CD4-positive, alpha-beta T cell treated with Interferon alpha-2 for 1 hour (primary cell): ENCODE measurements around the gene PDE1A.

Experiments
- DNase-seq, 2 donors: peaks; one replicate each; pipeline ENCODE4 v3.0.0-alpha.2; 2020 to 2022

Gene PDE1A

DNA sequence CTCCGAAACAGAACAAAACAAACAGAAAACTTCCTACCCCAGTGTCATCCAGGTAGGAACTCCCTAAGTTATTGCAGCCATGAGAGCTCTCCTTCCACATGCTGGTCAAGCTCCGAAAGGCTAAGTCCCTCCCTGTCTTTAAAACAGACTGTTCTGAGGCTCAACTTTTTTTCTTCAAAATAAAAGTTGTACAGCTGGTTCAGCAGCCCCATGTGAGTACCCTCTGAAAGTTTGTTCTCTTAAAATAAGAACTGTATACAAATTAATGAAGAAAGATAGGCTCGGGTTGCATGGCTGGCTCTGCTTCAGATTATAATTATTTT is at the start of gene PDE1A:
TSS of gene PDE1A (minus strand) at position 119 of the 323 bp plus-strand sequence.
- DNase-seq = no peak

DNA sequence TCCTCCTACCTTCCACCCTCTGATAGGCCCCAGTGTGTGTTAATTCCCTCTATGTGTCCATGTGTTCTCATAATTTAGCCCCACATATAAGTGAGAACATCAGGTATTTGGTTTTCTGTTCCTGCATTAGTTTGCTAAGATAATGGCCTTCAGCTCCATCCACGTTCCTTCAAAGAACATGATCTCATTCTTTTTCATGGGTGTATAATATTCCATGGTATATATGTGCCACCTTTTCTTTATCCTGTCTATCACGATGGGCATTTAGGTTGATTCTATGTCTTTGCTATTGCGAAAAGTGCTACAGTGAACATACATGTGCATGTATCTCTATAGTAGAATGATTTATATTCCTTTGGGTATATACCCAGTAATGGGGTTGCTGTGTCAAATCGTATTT is 46.8 kb upstream of the PDE1A start:
- no peak for DNase-seq

DNA sequence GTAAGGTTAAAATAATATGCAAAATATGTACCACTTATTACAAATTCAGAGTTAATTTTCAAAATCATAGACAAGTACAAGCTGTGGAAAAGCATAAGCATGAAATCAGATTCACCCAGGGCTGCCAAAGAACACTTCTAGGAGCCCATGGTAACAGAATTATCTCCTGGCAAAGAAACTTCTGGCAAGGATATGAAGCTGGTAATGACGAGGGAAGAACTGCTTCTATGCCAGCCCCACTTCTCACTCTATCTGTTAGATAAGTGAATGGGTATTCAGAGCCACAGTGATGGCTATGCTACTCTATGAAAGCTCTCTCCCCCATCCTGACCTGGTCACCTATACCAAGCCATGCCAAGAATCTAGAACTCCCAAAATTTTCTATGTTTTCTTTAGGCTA is 36.9 kb upstream of the PDE1A start:
- DNase-seq = no peak

DNA sequence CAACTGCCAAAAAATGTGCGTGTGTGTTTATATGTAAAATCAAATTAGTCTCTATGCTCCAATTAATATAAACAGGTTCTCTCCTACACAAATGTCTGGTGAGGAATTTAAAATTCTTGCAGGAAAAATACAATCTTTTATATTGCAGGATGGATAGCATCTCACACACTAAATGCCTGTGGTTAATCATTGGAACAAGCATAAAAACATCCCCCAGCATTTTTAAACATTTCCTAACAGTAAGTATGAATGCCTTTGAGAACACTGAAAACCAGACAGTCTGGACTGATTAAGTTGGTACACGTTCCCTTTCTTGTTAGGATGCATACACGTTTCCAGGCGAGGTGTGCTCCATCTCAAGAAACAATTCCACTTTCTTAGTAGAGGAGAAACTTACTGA is 29.9 kb upstream of the PDE1A start:
- DNase-seq = no peak

DNA sequence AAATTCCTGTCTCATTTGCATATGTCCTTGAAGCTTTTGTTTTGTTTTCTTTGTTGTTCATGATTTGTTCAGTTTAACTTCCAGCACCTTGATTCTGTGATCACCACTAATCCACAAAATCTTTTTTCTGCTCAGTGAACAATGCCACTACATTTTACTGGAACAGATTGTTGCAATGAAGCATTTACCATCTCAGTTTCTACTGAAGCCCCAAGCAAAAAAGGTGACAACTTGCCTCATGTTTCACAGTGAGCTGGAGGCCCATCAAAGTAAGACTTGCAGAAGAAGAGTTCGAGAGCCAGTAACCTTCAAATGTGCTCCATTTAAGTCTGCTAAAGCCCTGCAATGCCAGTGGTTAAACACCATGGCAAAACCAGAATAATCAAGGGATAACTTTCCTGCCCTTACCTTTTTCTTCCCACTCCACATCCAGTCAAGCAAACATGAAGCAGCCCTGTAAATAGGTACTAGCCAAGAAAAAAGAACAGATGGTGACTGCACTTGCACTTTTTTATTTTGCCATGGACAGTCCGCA is 25.7 kb upstream of the PDE1A start:
- no peak for DNase-seq

DNA sequence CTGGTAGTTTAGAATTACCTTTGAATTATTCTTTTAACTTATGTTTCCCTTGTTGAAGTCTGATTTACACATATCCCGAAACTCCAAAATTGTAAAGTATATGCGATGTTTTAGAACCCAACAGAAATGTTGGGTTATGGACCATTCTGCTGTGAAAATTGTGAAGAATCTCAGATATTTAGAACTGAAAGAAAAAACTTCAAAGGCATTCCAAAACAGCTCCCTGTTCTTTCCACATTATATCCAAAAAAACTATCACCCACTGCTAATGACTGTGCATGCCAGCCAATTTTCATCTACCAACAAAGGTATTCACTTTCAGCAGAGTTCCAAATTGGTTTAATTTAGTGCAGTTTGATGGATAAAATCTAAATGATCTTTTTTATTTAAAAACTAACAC is 21.5 kb upstream of the PDE1A start:
- DNase-seq = no peak

DNA sequence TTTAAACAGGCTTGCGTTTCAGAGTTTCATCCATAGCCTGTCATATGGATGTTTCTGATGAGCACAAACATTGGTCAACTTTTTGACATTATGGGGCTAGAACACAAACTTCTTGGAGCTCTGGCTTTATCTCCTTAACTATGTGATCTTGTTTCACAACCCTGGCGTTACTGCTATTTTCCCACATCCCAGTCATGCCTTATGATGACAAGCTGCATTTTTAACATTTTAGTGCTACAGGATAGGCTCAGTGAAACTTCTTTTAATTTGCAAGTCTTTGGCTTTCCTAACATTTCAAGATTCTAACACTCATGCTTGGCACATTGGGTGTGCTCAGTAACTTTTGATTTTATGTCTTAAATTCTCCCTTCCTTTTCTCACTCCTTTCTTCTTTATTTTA is 21.0 kb upstream of the PDE1A start:
- DNase-seq = no peak

DNA sequence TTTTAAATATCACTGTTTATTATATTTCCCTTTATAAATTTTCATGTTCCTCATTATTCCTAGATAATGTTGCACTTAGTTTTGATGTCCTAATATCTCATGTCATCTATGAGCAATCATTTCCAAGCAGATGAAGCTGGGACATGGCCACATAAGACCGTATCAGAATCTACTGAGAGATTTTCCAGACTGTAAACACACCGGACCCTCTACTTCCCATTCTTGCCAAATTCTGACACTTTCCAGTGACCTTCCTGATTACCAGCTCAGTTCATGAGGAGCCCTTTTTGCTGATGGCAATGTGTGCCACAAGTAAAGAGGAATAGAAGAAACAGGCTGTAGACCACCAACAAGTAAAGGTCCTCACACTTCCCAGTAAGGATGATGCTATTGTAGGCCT is 20.3 kb upstream of the PDE1A start:
- no peak for DNase-seq

DNA sequence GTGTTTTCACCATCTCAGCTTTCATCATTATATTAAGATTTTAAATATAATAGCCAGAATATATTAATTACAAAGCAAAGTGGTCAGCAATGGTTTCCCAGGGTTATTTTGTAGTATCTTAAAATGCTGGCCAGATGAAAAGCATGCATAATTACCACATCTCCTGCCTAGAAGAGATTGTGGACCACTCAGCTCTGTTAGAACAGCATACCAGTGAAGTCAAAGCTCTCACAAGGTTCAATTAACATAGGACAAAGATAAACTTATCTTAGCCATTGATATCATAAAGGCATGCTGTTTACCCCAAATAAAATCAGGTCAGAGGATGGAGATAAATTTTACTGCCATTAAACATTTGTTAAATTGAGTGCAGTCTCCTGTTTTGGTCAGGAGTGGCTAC is 19.3 kb upstream of the PDE1A start:
- DNase-seq = no peak

DNA sequence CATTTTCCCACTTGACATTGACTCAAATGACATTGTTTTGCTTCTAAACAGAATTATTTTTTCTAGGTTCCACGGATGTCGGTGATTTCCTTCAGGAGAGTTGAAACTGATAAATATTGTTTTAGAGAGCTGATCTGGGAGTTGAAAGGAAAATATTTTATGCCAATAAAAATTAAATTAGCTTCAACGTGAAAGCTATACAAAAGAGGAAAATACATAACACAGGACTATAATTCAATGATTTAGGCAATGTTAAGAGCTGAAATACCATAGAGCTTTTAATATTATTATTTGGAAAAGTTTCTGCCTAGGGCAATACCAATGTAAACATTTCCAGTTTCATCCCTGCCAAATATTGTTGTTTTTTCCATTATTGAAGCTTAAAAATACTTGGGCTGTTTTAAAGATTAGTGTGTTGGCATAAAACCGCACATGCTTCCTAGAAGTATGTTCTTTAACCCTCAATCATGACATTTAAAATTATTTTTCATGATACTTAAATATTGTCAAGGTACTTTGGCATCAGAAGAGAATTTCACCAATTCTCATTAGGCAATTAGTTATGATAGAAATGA is 18.6 kb upstream of the PDE1A start:
- no peak for DNase-seq

DNA sequence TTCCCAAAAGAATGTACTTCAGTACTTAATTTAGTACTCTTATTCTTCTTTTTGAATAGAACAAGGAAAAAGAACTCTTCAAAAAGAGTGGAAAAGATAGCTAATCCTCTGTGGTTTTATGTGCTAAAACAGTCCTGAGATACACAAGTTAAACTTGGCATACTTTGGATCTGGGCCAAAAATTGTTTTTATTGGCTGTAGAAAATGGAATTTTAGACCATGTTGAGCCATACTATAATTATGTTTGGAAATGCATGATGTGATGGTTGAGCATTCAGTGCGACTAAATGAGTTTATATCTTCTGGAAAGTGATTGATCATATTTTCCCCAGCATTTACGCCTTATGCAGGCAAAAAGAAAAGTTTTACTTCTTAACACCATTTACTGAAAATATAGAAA is 18.0 kb upstream of the PDE1A start:
- no peak for DNase-seq

DNA sequence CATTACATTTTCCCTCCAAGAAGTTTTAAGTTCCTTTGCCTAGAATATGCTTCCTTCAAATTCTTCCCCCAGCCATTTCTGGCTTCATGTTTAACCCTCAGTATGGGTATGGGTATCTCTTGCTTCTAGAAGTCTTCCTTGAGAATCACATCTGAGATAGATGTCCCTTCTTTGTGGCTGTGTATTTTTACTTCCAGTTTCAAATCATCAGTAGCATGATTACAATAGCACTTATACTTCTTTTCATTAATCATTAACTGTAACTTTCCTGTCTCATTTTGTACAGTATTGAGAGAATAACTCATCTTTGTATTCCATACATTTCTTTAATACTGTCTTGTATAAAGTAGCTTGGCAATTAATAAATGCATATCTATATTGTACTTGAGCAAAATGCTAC is 17.3 kb upstream of the PDE1A start:
- DNase-seq = no peak

DNA sequence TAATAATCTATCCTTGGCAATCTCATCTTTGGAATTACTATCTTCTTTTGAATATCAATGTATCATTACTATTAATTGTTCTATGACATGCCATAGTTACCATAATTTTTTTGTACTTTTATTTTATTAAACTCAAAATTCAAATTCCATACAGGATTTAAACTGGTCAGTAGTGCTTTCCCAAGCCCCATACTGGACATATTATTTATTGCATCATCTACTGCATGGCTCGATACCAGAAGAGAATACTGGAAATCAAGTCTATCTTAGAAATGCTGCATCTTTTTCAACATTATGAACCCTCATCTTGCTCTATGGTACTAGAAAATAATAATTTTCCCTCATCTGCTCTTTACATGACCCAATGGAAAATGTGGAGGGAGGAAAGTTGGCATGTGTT is 9.4 kb upstream of the PDE1A start:
- DNase-seq = no peak

DNA sequence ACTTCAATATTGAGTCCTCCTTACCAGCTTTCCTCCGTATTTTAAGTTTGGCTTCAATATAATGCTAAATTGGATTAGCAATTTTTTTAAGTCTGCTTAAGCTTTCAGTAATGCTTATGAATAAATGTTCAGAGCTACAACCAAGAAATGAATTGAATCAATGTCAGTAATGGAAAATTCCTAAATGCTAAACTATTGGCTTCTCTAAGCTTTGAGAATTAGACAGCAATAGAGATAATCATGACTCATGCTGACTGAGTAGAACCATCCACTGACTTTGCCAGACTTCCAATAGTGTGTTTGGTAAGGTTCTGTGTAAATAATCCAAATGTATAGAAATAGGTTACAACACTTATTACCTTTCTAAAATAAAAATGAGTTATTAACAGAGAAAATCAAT is 8.9 kb upstream of the PDE1A start:
- DNase-seq = no peak

DNA sequence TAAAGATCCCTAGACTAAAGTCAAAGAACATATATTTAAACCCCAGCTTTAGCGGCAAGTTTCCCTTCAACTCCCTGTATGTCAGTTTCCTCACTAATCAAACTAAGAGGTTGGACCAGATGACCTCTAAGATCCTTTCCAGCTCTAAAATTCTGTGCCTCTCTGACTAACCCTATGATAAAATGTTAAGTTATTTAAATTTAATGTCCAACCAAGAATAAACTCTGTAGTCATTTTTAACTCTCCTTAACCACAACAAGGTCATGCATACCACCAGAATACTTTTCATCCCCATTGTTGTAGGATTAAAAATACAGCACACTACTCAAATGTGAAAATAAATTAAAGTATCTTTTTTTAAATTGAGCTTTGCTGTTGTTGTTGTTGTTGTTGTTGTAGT is 5.2 kb upstream of the PDE1A start:
- DNase-seq = no peak

DNA sequence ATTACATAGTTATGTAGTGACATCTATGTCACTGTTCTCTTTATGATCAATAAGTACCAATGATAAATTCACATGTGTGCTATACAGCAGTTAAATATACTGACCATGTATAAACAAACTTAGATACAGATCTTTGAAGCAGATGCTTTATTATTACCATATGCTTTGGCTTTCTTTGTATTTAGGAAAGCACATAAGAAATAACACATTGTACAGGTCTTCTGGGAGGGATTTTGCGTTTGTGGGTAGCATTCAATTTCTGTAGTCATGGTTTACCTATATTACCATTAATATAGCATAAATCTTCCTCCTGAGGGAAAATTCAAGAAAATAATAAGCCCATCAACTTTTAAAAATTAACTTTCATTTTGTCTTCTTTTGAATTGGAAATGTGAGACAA is 1.6 kb upstream of the PDE1A start:
- DNase-seq = no peak

DNA sequence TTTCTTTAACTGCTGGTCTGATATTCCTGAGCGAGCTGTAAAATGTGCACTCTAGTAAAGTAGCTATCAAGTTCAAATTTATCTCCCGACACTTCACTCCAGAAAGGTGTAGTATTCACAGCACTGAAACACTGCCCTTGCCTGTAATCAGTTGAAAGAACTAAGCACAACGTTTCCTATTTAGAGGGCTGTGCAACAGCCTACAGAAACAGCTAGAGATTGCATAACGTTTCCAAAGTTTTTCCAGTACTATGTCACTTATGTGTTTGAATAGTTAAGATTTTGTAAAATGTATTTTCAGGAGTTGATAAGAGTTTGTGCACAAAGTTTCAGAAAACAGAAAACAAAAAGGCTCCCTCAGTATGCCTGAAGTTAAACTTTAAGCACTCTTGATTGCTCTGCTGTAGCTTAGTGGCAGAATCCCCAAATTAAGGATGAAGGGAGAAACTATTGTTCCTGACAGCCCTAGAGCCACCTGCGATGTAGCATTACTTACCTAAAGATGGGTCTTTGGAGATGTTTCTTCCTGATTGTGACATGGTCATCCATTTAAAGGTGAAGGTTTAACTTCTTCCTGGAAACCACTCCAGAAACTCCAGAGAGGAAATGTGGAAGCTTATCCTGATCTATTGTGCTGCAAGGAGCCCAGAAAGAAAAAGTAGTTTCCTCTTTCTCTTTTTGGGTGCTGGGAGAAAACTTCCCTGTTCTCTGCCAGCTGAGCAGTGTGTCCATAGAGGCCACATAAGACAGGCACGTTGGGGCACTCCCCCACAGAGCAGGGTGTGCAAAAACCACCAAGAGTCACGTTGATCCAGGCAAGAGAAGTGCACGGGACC is 536 bp downstream of the PDE1A start:
- DNase-seq = no peak

DNA sequence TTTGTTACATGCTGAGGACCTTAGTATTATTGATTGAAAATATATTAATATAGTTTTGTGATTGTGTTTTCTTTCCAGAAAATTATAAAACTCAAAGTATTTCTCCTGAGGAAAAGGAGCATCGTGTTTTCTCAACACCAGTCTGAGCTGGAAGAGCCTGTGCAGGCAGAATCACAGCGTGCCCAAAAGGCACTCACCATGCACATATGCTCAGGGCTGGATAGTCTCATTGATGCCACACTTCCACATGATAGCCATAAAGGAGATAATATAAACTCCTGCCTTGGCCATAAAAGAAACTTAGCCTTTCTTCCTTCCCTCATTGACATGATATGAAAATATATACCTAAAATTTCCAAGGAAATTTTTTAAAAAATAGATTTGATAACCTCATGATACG is 4.0 kb downstream of the PDE1A start:
- no peak for DNase-seq

DNA sequence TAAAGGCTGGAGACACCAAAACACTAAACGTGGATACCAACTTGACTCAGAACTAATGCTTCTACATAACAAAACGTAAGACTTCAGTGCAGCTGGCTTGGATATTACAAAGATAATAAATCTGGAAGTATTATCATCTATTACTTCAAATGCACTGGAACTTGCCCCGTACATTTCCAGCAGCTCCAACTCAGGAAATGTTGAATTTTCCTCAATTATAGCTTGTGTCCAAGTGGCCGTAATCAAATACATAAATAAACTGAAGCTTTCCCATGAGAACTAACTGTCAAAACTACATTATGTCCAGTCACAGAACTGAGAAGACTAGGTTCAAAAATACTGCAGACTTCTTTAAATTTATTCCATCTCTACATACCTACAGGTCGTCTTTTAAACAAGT is 6.2 kb downstream of the PDE1A start:
- no peak for DNase-seq

DNA sequence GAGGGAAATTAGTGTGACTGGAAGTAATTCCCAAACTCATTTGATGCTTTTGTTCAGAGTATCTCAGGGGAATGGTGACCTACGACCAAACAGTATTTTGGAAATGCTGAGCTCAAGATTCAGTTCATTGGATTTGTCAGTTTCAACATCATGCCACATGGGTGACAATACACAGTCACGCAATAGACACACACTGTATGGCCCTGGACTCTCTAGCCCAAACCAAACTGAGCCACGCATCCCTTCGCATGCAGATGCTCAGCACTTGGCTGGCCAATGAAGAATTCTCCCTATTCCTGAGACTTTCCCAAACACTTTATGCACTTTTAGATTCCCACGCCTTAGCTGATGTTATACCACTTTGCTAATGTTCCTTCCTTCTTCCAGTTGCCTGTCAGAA is 10.0 kb downstream of the PDE1A start:
- no peak for DNase-seq

DNA sequence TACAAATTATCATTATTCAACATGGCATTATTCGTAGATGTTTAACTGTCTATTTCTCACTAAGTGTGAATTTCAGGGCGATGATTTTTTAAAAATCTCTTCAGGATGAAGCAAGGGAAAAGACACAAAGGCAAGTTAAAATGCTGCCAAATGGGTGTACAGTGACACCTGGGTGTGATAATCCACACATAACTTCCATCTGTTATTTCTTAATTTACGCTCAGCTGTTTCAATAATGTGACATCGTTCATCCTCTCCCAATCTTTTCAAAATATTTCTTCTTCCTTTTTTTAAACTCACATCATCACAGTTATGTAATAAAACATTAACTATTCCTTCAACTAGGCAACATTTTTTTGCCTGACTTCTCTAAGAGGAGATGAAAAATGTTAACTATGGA is 10.6 kb downstream of the PDE1A start:
- DNase-seq = no peak

DNA sequence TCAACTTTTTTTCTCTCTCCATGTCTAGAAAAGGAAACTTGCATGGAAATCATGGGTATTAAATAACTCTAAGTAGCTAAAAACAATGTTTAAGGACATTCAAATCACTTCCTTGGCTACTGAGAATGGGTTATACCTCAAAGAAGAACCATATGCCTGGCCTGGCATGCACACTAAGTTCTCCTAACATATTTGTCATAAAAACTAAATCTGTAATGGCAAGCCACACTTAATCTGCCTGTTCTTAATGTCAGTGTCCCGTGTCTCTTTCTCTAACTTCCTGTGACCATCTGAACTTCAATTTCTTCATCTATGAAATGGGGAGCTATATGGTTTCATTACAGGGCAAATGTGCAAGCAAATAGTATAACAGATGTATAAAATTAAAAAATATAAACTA is 11.1 kb downstream of the PDE1A start:
- no peak for DNase-seq

DNA sequence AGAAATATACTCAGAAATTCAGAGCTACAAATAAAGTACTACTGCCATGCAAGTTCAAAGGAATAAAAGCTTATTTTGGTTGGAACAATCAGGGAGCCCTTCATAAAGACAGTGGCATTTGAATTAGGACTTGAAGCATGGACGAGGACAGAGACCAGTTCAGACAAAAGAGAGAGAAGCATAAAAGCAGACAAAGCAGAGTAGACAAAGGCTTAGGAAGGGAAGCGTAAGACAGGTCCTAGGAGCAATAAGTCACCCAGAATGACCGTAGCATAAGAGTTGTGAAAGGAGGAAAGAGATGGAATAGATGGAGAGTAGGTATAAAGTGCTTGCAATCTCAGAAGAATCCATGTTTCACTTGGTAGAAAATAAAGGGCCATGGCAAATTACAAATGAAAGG is 14.0 kb downstream of the PDE1A start:
- DNase-seq = no peak

DNA sequence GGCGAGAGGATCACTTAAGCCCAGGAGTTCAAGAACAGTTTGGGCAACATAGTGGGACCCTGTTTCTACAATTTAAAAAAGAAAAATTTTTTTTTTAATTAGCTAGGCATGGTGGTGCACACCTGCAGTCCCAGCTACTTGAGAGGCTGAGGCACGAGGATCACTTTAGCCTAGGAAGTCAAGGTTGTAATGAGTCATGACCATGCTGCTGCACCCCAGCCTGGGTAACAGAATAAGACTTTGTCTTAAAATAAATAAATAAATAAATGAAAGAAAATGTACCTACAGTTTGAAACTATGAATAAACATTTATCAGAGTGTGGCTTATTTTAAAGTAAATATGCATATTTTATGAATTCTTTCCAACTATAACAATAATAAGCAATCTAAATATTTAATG is 16.7 kb downstream of the PDE1A start:
- DNase-seq = no peak

DNA sequence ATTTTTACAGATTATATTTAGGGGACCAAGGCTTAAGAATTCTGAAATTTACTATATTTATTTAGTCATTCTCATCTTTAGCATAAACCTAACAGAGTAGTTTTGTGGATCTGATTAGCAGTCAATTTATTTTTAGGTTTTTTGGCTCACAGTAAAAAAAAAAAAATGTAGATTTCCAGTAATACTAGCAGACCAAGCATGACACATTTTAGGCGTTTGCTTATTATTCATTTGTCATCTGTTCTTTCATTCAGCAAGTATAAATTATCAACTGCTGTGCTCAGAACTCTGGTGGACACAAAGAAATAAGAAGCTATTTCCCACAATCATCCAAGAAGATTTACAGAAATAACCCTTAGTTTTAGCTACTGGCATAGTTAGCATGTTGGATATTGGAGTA is 20.6 kb downstream of the PDE1A start:
- DNase-seq = no peak
